DMS79 treated with DMSO at 0.1 percent for 48 hours (cell line): ENCODE measurements around the gene DXO.

Experiments
- DNase-seq: peaks from one replicate; lab custom pipeline; 2025; lab: John Stamatoyannopoulos, UW

The DXO gene

DNA sequence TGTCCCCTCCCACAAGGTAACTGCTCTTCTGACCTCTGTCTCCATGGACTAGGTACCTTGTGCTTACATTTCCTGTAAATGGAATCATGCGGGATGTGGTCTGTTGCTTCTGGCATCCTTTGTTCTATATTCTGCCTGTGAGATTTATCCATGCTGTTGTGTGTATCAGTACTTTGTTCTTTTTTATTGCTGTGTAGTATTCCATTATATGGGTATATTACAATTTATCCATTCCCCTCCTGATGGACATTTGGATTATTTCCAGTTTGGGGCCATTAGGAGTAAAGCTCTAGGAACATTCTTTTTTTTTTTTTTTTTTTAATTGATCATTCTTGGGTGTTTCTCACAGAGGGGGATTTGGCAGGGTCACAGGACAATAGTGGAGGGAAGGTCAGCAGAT lies 41.0 kb downstream of the DXO start:
- DNase-seq = no peak

DNA sequence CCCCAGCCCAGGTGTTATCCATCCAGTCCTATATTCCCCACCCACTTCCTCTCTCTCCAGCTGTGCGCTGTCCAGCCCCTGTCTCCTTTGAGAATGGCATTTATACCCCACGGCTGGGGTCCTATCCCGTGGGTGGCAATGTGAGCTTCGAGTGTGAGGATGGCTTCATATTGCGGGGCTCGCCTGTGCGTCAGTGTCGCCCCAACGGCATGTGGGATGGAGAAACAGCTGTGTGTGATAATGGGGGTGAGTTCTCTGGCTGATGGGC lies 43.3 kb downstream of the DXO start:
- DNase-seq = no peak

DNA sequence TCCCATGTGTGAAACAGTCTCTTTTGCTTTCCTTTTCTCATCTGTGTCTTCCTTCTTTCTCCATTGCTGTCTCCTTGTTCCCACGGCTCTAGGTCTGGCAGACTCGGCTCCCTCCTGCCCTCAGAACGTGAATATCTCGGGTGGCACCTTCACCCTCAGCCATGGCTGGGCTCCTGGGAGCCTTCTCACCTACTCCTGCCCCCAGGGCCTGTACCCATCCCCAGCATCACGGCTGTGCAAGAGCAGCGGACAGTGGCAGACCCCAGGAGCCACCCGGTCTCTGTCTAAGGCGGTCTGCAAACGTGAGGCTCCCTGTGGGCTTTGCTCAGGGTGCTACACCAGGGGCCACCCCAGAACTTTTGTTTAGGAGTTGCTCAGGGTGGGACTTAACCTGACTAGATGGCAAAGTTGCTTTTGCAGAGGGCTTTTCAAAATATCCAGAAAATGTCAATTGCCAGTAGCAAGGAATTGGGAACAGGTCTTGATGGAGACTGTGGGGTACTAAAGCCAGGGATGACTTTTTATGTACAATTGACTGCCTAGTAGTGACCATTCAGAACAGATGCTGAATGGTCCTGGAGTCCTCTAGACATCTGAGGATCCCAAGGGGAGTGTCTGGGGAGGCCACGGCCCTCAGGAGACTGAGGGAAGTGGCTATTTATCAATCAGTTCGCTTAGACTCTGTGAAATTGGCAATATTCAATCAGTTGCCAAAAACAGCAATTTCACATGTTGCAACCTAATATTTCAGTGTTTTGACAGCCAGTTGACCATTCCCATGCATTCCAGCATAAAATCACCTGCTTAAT lies 43.9 kb downstream of the DXO start:
- DNase-seq = no peak

DNA sequence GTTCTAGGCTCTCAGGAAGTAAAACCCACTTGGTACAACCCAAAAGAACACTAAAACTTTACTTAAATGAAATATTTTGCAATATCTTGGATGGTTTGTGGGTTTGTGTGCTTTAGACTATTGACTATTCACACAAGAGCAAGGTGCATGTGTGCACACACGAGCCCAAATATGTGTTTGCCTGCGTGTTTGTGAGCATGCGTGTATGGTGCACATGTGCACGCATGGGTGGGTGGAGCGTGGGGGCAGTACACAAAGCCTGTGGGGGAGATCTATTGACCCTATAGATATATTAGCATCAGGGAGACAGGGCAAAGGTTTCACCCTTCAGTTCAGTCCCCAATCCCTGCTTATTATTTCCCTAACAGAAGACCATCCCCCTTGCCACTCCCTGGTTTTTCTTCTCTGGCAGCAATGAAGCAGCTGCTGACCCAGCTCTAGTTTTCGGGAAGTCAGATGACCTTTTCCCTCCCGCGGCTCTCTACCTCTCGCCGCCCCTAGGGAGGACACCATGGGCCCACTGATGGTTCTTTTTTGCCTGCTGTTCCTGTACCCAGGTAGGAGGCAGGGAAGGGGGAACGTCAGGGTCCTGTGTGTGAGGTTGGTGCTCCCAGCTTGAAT lies 44.6 kb downstream of the DXO start, which contains the start of gene C2:
Gene C2 (plus strand): TSS at position 476 of the 621 bp plus-strand sequence. CDS start 36 bp downstream, at position 512.
- DNase-seq = no peak

DNA sequence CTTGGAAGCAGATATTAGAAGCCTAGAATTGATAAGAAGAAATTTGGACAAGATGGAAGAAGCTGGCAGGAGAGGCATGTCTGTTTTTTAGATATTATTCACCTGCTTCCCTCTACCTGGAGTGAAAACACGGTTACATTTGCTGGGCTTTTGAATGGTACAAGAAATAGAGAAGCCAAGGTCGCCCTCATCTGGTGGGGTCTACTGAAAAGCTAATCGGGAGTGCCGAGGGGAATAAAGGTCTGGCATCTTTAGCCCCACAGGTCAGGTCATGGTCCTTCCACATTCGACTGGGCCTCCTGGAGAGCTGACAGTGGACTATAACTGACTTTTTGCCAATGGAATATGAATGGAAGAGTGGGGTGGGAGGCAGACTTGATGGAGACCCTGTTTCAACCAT lies 49.0 kb downstream of the DXO start:
- no peak for DNase-seq

DNA sequence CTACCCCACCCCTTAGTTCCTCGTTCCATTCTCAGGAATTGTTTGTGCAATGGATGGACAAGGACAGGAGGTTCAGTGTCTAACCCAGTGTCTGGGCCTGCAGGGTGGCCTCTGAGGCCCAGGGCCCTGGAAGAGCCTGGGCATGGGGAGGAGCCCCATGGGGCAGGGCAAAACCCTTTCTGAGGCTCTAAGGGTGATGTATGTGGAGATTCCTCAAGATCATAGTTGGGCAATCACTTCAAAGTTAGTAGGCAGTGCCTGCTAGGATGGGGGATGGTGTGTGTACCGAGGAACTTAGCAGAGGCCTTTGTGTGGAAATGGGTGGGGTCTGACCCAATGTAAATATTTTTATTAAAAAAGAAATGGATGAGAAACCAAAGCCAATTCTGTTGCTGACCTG lies 51.1 kb downstream of the DXO start:
- no peak for DNase-seq
